T-cell (primary cell): Measurements from ENCODE around the gene PTCD2. TPM values are rescaled to one million over a fixed set of nuclear protein-coding genes. Genes with fewer than 3 reads are reported as not detected.

Experiments
- ATAC-seq, 4 experiments: fragments of 200-7000 bp in 3 of 4; fragments of 150-1000 bp in 1 of 4; cut with Tn5 transposase; replicated peaks in 1 of 4; 1 replicate in 3 of 4; 2 replicates in 1 of 4; pipeline ENCODE4 v1.10.0; 2021; ENCODE audit warnings: moderate library complexity in 3 of 4, mild to moderate bottlenecking in 2 of 4, moderate number of reproducible peaks in 1 of 4
- CTCF ChIA-PET, 2 donors: fragments of 300-600 bp; sonication (Branson Sonifier 250); formaldehyde crosslinking; loops; one replicate each; lab custom pipeline; 2022; ENCODE audit warnings: antibody characterized with exemption in 2 of 2; lab: Charles Lee
- POLR2A ChIA-PET, 2 donors: fragments of 300-600 bp; sonication (Branson Sonifier 250); formaldehyde crosslinking; loops; one replicate each; lab custom pipeline; 2022; ENCODE audit warnings: antibody characterized with exemption in 2 of 2; lab: Charles Lee
- DNase-seq, 35 experiments: peaks; one replicate each; pipeline versions ENCODE4 v3.0.0 to v3.0.0-alpha.2; 2013 to 2023
- H3K27ac ChIP-seq: one replicate; pipeline ENCODE4 v1.5.1; 2013; ENCODE audit warnings: low read length
- H3K27me3 ChIP-seq, 2 experiments: replicated peaks in 1 of 2; 1 replicate in 1 of 2; 2 replicates in 1 of 2; pipeline versions ENCODE4 v1.6.1 to v1.7.0; 2013; ENCODE audit warnings: low read length in 1 of 2, mixed read lengths in 1 of 2; ENCODE audit not compliant: control insufficient read depth in 2 of 2, insufficient read depth in 2 of 2; ENCODE audit errors: extremely low read depth in 1 of 2
- H3K36me3 ChIP-seq, 2 donors: 1 replicate in 1 of 2; 2 replicates in 1 of 2; pipeline versions ENCODE4 v1.6.1 to v1.7.0; 2013; ENCODE audit warnings: low read length in 1 of 2; ENCODE audit not compliant: control insufficient read depth in 2 of 2, insufficient read depth in 1 of 2; ENCODE audit errors: extremely low read depth in 1 of 2
- H3K4me1 ChIP-seq, 2 experiments: 1 replicate in 1 of 2; 2 replicates in 1 of 2; pipeline versions ENCODE4 v1.6.1 to v1.7.0; 2013; ENCODE audit warnings: low read length in 2 of 2, mixed read lengths in 1 of 2; ENCODE audit not compliant: insufficient read depth in 2 of 2, control insufficient read depth in 1 of 2; ENCODE audit errors: extremely low read depth in 1 of 2
- H3K4me3 ChIP-seq, 2 donors: 1 replicate in 1 of 2; 2 replicates in 1 of 2; pipeline versions ENCODE4 v1.5.1 to v1.7.0; 2013; ENCODE audit warnings: mild to moderate bottlenecking in 2 of 2, low read length in 1 of 2, moderate library complexity in 1 of 2; ENCODE audit not compliant: control insufficient read depth in 1 of 2; ENCODE audit errors: extremely low read depth in 1 of 2
- H3K9me3 ChIP-seq: 2 replicates; pipeline ENCODE4 v1.7.0; 2013
- H3K27ac Mint-ChIP-seq, 2 donors: one replicate each; pipeline ENCODE4 v1.8.0; 2020 to 2021; ENCODE audit warnings: mild to moderate bottlenecking in 2 of 2, mixed read lengths in 2 of 2
- H3K27me3 Mint-ChIP-seq, 2 donors: one replicate each; pipeline ENCODE4 v1.8.0; 2021 to 2022; ENCODE audit warnings: mixed read lengths in 2 of 2
- H3K36me3 Mint-ChIP-seq: one replicate; pipeline ENCODE4 v1.8.0; 2021; ENCODE audit warnings: mixed read lengths
- H3K4me1 Mint-ChIP-seq, 3 donors: one replicate each; pipeline ENCODE4 v1.8.0; 2020 to 2022; ENCODE audit warnings: mixed read lengths in 3 of 3, mild to moderate bottlenecking in 1 of 3
- H3K4me3 Mint-ChIP-seq, 3 donors: one replicate each; pipeline ENCODE4 v1.8.0; 2020 to 2022; ENCODE audit warnings: mild to moderate bottlenecking in 3 of 3, mixed read lengths in 3 of 3, moderate library complexity in 3 of 3
- H3K9me3 Mint-ChIP-seq, 3 donors: one replicate each; pipeline ENCODE4 v1.8.0; 2020 to 2022; ENCODE audit warnings: mixed read lengths in 3 of 3
- WGBS: methylation state at CpG from one replicate; pipeline ENCODE4 v1.1.5; 2013; ENCODE audit warnings: missing lambda C conversion rate; ENCODE audit not compliant: insufficient coverage; 5-methylcytosine and 5-hydroxymethylcytosine counted together
- total RNA-seq, 35 experiments: library from RNA in 6 of 35; stranded (reverse) in 6 of 35; fragments of 120-200 nt in 1 of 35; gene quantifications; one replicate each; pipeline versions ENCODE4 v1.2.1 to v1.2.4 and lab custom pipeline; 2013 to 2026

PTCD2 gene
- total RNA-seq, 5 donors from 2014 or later (not counting 1 experiment from before 2014, with no cell fraction given), result 5.9 to 12.1 (median 8.1) TPM

DNA sequence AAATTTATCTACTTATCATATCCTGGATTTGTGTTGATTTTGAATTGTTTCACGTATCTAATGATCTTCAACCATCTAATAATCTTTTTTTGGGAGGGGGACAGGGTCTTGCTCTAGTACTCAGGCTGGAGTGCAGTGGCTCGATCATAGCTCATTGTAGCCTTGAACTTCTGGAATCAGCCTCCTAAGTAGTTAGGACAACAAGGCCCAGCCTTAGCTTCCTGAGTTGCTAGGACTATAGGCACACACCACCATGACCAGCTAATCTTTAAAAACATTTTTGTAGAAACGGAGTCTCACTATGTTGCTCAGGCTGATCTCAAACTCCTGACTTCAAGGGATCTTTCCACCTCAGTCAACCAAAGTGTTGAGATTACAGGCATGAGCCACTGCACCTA, 34.8 kb upstream of the PTCD2 start:
- peaks cover 0 to 6% (median 1%) of the 10 kb centered on the region in 3 donors for H3K4me1 Mint-ChIP-seq
- Histone ChIP-seq H3K4me1 (no peaks in the 10 kb centered on the region), H3K27me3 (no peaks in the 10 kb centered on the region), H3K4me3 (no peak overlapping the region), H3K9me3 (no peaks in the 10 kb centered on the region), H3K27ac (no peak overlapping the region), H3K36me3 (peaks cover 6 to 27% of the 10 kb centered on the region in 2 donors)
- H3K36me3 Mint-ChIP-seq, result peaks cover 45% of the 10 kb centered on the region
- ChIA-PET CTCF (interaction anchor here in 1 of 2 donors (0.8 kb wide), 1 partner anchor 13 kb away, joined by 3 read pairs; no protein-coding TSS in a partner anchor), POLR2A (interaction anchor here in 1 of 2 donors (0.6 kb wide), 1 partner anchor 14 kb away, joined by 7 read pairs; no protein-coding TSS in a partner anchor)
- DNase-seq, result no peak
- no peak overlapping the region for H3K4me3 Mint-ChIP-seq
- no CpG with 5 or more reads among the region's 3 CpGs for WGBS
- H3K9me3 Mint-ChIP-seq, result no peaks in the 10 kb centered on the region
- ATAC-seq, result no peak
- no peaks in the 10 kb centered on the region for H3K27me3 Mint-ChIP-seq
- H3K27ac Mint-ChIP-seq, result no peak overlapping the region

GRCh38 chr5:72286798-72287197, 33.4 kb upstream of the PTCD2 start:
- Mint-ChIP-seq H3K9me3 (no peaks in the 10 kb centered on the region), H3K4me1 (peaks cover 0 to 1% (median 0%) of the 10 kb centered on the region in 3 donors), H3K4me3 (no peak overlapping the region), H3K27me3 (no peaks in the 10 kb centered on the region), H3K27ac (no peak overlapping the region), H3K36me3 (peaks cover 39% of the 10 kb centered on the region)
- no peaks in the 10 kb centered on the region for H3K27me3 ChIP-seq
- DNase-seq, result no peak
- 100% methylated on average over 3 of the region's 5 CpGs for WGBS
- CTCF ChIA-PET, result no interaction called here
- no peak overlapping the region for H3K4me3 ChIP-seq
- no peak overlapping the region for H3K27ac ChIP-seq
- ATAC-seq, result no peak
- H3K9me3 ChIP-seq, result no peaks in the 10 kb centered on the region
- H3K36me3 ChIP-seq, result peaks cover 6 to 24% of the 10 kb centered on the region in 2 donors
- POLR2A ChIA-PET, result no interaction called here
- no peaks in the 10 kb centered on the region for H3K4me1 ChIP-seq

- ChIA-PET POLR2A (no interaction called here), CTCF (no interaction called here)
- no peaks in the 10 kb centered on the region for H3K4me1 ChIP-seq
- WGBS, result 100% methylated on average over 1 of the region's 2 CpGs
- Mint-ChIP-seq H3K36me3 (peaks cover 40% of the 10 kb centered on the region), H3K4me1 (no peaks in the 10 kb centered on the region), H3K9me3 (no peaks in the 10 kb centered on the region), H3K4me3 (no peak overlapping the region), H3K27ac (no peak overlapping the region), H3K27me3 (no peaks in the 10 kb centered on the region)
- H3K9me3 ChIP-seq, result no peaks in the 10 kb centered on the region
- DNase-seq, result no peak
- no peak overlapping the region for H3K4me3 ChIP-seq
- peaks cover 0 to 27% of the 10 kb centered on the region in 2 donors for H3K36me3 ChIP-seq
- no peak overlapping the region for H3K27ac ChIP-seq
- no peak for ATAC-seq
- H3K27me3 ChIP-seq, result no peaks in the 10 kb centered on the region
Measured at GRCh38 chr5:72288924-72289323, 31.2 kb upstream of the PTCD2 start.

DNA sequence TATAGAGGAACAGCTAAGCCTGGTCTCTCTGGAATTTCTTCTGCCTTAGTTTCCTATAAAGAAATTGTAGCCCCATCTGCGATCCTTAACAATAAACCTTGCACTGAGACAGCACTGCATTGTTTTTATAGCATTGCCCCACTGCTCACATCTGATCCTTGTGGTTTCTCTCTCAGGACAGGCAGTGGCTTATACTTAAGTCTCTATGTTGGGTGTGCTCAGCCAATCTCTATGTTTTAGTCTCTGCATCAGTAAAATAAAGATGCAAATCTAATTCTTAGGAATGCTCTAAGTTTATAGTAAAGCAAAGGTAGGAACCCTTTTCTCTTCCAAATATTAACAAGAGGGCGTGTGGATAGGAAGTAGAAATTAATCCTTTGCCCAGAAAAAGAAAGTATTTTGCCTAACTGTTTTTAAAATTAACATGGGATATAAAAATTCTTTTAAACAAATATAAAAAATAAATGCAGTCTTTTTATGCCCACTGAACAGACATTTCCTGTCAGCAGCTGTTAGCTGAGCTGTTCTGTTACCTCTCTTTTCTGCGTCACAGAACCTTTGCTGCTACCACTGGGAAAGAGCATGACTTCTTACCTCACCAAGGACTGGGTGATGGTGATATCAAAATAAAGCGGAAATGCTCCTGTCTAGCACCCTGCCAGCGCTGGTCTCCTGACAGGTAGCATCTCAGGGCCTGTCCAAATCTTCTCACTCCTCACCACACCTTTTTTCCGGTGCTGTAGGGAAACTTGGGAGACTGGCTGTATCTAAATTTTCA, 29.6 kb upstream of the PTCD2 start:
- Histone ChIP-seq H3K4me1 (no peaks in the 10 kb centered on the region), H3K36me3 (peaks cover 0 to 27% of the 10 kb centered on the region in 2 donors), H3K27me3 (no peaks in the 10 kb centered on the region), H3K27ac (no peak overlapping the region), H3K4me3 (no peak overlapping the region), H3K9me3 (no peaks in the 10 kb centered on the region)
- 100% methylated on average over 1 of the region's 6 CpGs for WGBS
- Mint-ChIP-seq H3K36me3 (peaks cover 54% of the 10 kb centered on the region), H3K27me3 (no peaks in the 10 kb centered on the region), H3K27ac (no peak overlapping the region), H3K4me1 (peaks cover 0 to 5% (median 0%) of the 10 kb centered on the region in 3 donors), H3K9me3 (no peaks in the 10 kb centered on the region), H3K4me3 (no peak overlapping the region)
- ChIA-PET CTCF (interaction anchor here in 1 of 2 donors (0.6 kb wide), 1 partner anchor 83 kb away, joined by 5 read pairs; no protein-coding TSS in a partner anchor), POLR2A (no interaction called here)
- no peak for ATAC-seq
- no peak for DNase-seq

DNA sequence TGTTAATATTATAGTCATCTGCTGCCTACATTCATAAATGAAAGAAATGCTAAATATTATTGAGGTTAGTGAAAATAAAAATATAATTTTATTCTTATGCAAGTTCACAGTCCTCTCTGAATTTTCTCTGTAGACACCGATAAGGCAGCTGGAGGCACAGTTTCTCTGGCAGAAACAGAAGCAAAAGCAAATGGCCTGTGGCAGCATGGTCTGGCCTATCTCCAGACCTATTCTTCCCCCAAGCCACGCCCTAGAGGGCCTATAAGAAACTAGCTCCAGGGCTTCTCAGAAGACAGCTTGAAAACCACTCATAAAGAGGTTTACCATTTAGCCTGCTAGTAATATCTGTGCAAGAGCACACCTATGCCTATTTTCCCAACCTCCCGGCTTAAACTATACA, 28.6 kb upstream of the PTCD2 start:
- no peaks in the 10 kb centered on the region for H3K27me3 Mint-ChIP-seq
- ChIA-PET POLR2A (no interaction called here), CTCF (interaction anchor here in 1 of 2 donors (1.5 kb wide), 1 partner anchor 17 kb away, joined by 4 read pairs; no protein-coding TSS in a partner anchor)
- WGBS, result 100% methylated on average over 2 of the region's 3 CpGs
- H3K4me1 Mint-ChIP-seq, result peaks cover 0 to 5% (median 0%) of the 10 kb centered on the region in 3 donors
- H3K4me1 ChIP-seq, result no peaks in the 10 kb centered on the region
- H3K27ac Mint-ChIP-seq, result no peak overlapping the region
- H3K36me3 ChIP-seq, result peaks cover 0 to 34% of the 10 kb centered on the region in 2 donors
- ATAC-seq (no peak), DNase-seq (no peak)
- H3K4me3 ChIP-seq, result no peak overlapping the region
- peaks cover 53% of the 10 kb centered on the region for H3K36me3 Mint-ChIP-seq
- no peak overlapping the region for H3K27ac ChIP-seq
- no peaks in the 10 kb centered on the region for H3K9me3 ChIP-seq
- H3K4me3 Mint-ChIP-seq, result no peak overlapping the region
- H3K27me3 ChIP-seq, result no peaks in the 10 kb centered on the region
- no peaks in the 10 kb centered on the region for H3K9me3 Mint-ChIP-seq

DNA sequence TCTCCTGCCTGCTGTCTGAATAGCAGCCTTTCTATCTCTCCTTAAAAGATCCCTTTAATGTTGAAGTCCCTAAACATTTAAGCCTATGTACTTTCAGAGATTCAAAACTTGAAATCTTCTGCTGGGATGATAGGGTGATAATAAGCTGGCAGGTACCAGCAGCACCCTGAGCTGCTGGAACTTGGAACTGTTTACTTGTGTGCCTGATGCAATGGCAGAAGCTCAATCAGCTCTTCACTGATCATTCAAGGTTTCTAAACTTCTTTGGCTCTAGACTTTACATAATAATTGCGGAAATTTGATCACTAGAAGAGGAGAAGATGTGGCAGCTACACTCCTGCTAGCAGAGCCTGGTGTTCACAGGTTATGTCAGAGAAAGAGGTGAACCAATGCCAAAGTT, 27.8 kb upstream of the PTCD2 start:
- H3K36me3 Mint-ChIP-seq, result peaks cover 56% of the 10 kb centered on the region
- no peaks in the 10 kb centered on the region for H3K9me3 ChIP-seq
- ChIA-PET POLR2A (interaction anchor here in 1 of 2 donors (0.6 kb wide), 1 partner anchor 10 kb away, joined by 13 read pairs; no protein-coding TSS in a partner anchor), CTCF (interaction anchor here in 1 of 2 donors (0.7 to 1.5 kb wide), 2 partner anchors 16 to 548 kb away, joined by 4 read pairs; no protein-coding TSS in a partner anchor)
- DNase-seq (no peak), ATAC-seq (no peak)
- H3K4me3 ChIP-seq, result no peak overlapping the region
- H3K4me3 Mint-ChIP-seq, result no peak overlapping the region
- H3K4me1 ChIP-seq, result no peaks in the 10 kb centered on the region
- H3K27me3 Mint-ChIP-seq, result no peaks in the 10 kb centered on the region
- no peak overlapping the region for H3K27ac Mint-ChIP-seq
- no peak overlapping the region for H3K27ac ChIP-seq
- no CpG with 5 or more reads among the region's 1 CpG for WGBS
- no peaks in the 10 kb centered on the region for H3K9me3 Mint-ChIP-seq
- H3K27me3 ChIP-seq, result no peaks in the 10 kb centered on the region
- H3K36me3 ChIP-seq, result peaks cover 0 to 39% of the 10 kb centered on the region in 2 donors
- peaks cover 0 to 6% (median 0%) of the 10 kb centered on the region in 3 donors for H3K4me1 Mint-ChIP-seq
